C4-2B (cell line): ENCODE measurements around the gene CCDC85C.

Source experiments
- ZFX ChIP-seq: fragments of 450-650 bp; IDR thresholded peaks from 2 replicates; pipeline ENCODE4 v1.6.1; 2017
- TF ChIP-seq, protein P1 (sequence below): fragments of 450-650 bp; conservative IDR thresholded peaks from 2 replicates; pipeline ENCODE4 v1.5.1; 2017; ENCODE audit warnings: mild to moderate bottlenecking

- TF ChIP-seq, protein P1, sequence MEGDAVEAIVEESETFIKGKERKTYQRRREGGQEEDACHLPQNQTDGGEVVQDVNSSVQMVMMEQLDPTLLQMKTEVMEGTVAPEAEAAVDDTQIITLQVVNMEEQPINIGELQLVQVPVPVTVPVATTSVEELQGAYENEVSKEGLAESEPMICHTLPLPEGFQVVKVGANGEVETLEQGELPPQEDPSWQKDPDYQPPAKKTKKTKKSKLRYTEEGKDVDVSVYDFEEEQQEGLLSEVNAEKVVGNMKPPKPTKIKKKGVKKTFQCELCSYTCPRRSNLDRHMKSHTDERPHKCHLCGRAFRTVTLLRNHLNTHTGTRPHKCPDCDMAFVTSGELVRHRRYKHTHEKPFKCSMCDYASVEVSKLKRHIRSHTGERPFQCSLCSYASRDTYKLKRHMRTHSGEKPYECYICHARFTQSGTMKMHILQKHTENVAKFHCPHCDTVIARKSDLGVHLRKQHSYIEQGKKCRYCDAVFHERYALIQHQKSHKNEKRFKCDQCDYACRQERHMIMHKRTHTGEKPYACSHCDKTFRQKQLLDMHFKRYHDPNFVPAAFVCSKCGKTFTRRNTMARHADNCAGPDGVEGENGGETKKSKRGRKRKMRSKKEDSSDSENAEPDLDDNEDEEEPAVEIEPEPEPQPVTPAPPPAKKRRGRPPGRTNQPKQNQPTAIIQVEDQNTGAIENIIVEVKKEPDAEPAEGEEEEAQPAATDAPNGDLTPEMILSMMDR = no peak
- TF ChIP-seq ZFX = no peak
Observed at GRCh38 chr14:99579903-99580571, 24.0 kb downstream of the CCDC85C start.
